ENCODE results near the gene TMEM269. TPM values are rescaled to one million over a fixed set of nuclear protein-coding genes. Genes with fewer than 3 reads are reported as not detected.

Gene TMEM269
- total RNA-seq, 2 experiments from 2014 or later = 0.24 to 0.57 TPM

GRCh38 chr1:42741706-42742105 lies 43.1 kb upstream of the TMEM269 start:
- Mint-ChIP-seq H3K27me3 (ENCODE audit: low read depth) (no peaks in the 10 kb centered on the region), H3K27ac (no peak overlapping the region), H3K4me1 (ENCODE audit: low read depth) (peaks cover 7% of the 10 kb centered on the region), H3K4me3 (no peak overlapping the region), H3K9me3 (no peaks in the 10 kb centered on the region), H3K36me3 (ENCODE audit: low read depth) (no peaks in the 10 kb centered on the region)
- CTCF ChIA-PET = no interaction called here
- intact Hi-C loops (cut with micrococcal nuclease) = no loop called here
- DNase-seq = no peak

GRCh38 chr1:42742141-42742540 lies 42.6 kb upstream of the TMEM269 start:
- no peak for DNase-seq
- no peaks in the 10 kb centered on the region for H3K9me3 Mint-ChIP-seq
- H3K4me3 Mint-ChIP-seq = no peak overlapping the region
- H3K27me3 Mint-ChIP-seq (ENCODE audit: low read depth) = no peaks in the 10 kb centered on the region
- CTCF ChIA-PET = no interaction called here
- no peak overlapping the region for H3K27ac Mint-ChIP-seq
- no peaks in the 10 kb centered on the region for H3K36me3 Mint-ChIP-seq (ENCODE audit: low read depth)
- intact Hi-C loops (cut with micrococcal nuclease) = no loop called here
- peaks cover 3% of the 10 kb centered on the region for H3K4me1 Mint-ChIP-seq (ENCODE audit: low read depth)

GRCh38 chr1:42742617-42743316 lies 42.0 kb upstream of the TMEM269 start:
- no peaks in the 10 kb centered on the region for H3K4me1 Mint-ChIP-seq (ENCODE audit: low read depth)
- H3K4me3 Mint-ChIP-seq = no peak overlapping the region
- no peaks in the 10 kb centered on the region for H3K9me3 Mint-ChIP-seq
- DNase-seq = no peak
- CTCF ChIA-PET = interaction anchor here (1.2 kb wide), 1 partner anchor 164 kb away, joined by 3 read pairs; no protein-coding TSS in a partner anchor
- intact Hi-C loops (cut with micrococcal nuclease) = no loop called here
- no peaks in the 10 kb centered on the region for H3K27me3 Mint-ChIP-seq (ENCODE audit: low read depth)
- no peaks in the 10 kb centered on the region for H3K36me3 Mint-ChIP-seq (ENCODE audit: low read depth)
- no peak overlapping the region for H3K27ac Mint-ChIP-seq

GRCh38 chr1:42743317-42744147 lies 41.3 kb upstream of the TMEM269 start:
- H3K27ac Mint-ChIP-seq = no peak overlapping the region
- H3K36me3 Mint-ChIP-seq (ENCODE audit: low read depth) = no peaks in the 10 kb centered on the region
- CTCF ChIA-PET = interaction anchor here (1.2 kb wide), 1 partner anchor 165 kb away, joined by 3 read pairs; no protein-coding TSS in a partner anchor
- intact Hi-C loops (cut with micrococcal nuclease) = no loop called here
- no peaks in the 10 kb centered on the region for H3K9me3 Mint-ChIP-seq
- no peaks in the 10 kb centered on the region for H3K4me1 Mint-ChIP-seq (ENCODE audit: low read depth)
- DNase-seq = no peak
- H3K4me3 Mint-ChIP-seq = no peak overlapping the region
- no peaks in the 10 kb centered on the region for H3K27me3 Mint-ChIP-seq (ENCODE audit: low read depth)

GRCh38 chr1:42744148-42744413 lies 40.7 kb upstream of the TMEM269 start:
- no peak overlapping the region for H3K4me3 Mint-ChIP-seq
- no peak for DNase-seq
- no peaks in the 10 kb centered on the region for H3K9me3 Mint-ChIP-seq
- CTCF ChIA-PET = interaction anchor here (1.2 kb wide), 1 partner anchor 166 kb away, joined by 3 read pairs; no protein-coding TSS in a partner anchor
- peaks cover 4% of the 10 kb centered on the region for H3K36me3 Mint-ChIP-seq (ENCODE audit: low read depth)
- H3K27ac Mint-ChIP-seq = no peak overlapping the region
- intact Hi-C loops (cut with micrococcal nuclease) = no loop called here
- H3K27me3 Mint-ChIP-seq (ENCODE audit: low read depth) = no peaks in the 10 kb centered on the region
- no peaks in the 10 kb centered on the region for H3K4me1 Mint-ChIP-seq (ENCODE audit: low read depth)

GRCh38 chr1:42745851-42746250 lies 38.9 kb upstream of the TMEM269 start:
- Mint-ChIP-seq H3K9me3 (no peaks in the 10 kb centered on the region), H3K4me3 (no peak overlapping the region), H3K27me3 (ENCODE audit: low read depth) (no peaks in the 10 kb centered on the region), H3K4me1 (ENCODE audit: low read depth) (no peaks in the 10 kb centered on the region), H3K27ac (no peak overlapping the region), H3K36me3 (ENCODE audit: low read depth) (peaks cover 9% of the 10 kb centered on the region)
- intact Hi-C loops (cut with micrococcal nuclease) = no loop called here
- CTCF ChIA-PET = interaction anchor here (0.6 to 2.1 kb wide), 6 partner anchors 8 to 602 kb away, joined by 3 to 9 read pairs (median 4); no protein-coding TSS in a partner anchor
- no peak for DNase-seq

- Mint-ChIP-seq H3K4me3 (no peak overlapping the region), H3K9me3 (no peaks in the 10 kb centered on the region), H3K36me3 (ENCODE audit: low read depth) (peaks cover 10% of the 10 kb centered on the region), H3K27ac (no peak overlapping the region), H3K27me3 (ENCODE audit: low read depth) (no peaks in the 10 kb centered on the region), H3K4me1 (ENCODE audit: low read depth) (no peaks in the 10 kb centered on the region)
- intact Hi-C loops (cut with micrococcal nuclease) = loop anchor here (1.0 kb wide), 1 partner anchor 168 kb away; no protein-coding TSS in a partner anchor
- CTCF ChIA-PET = interaction anchor here (0.6 to 2.1 kb wide), 7 partner anchors 8 to 168 kb away, joined by 3 to 9 read pairs (median 5); no protein-coding TSS in a partner anchor
- DNase-seq = no peak
These were observed 38.2 kb upstream of the TMEM269 start for GRCh38 chr1:42746436-42747105.

GRCh38 chr1:42747125-42747524 lies 37.7 kb upstream of the TMEM269 start:
- DNase-seq = peak; percentile 53
- Mint-ChIP-seq H3K9me3 (no peaks in the 10 kb centered on the region), H3K27ac (no peak overlapping the region), H3K4me3 (no peak overlapping the region), H3K27me3 (ENCODE audit: low read depth) (no peaks in the 10 kb centered on the region), H3K36me3 (ENCODE audit: low read depth) (peaks cover 16% of the 10 kb centered on the region), H3K4me1 (ENCODE audit: low read depth) (no peaks in the 10 kb centered on the region)
- CTCF ChIA-PET = interaction anchor here (0.6 to 2.1 kb wide), 8 partner anchors 9 to 169 kb away, joined by 3 to 9 read pairs (median 4); no protein-coding TSS in a partner anchor
- intact Hi-C loops (cut with micrococcal nuclease) = loop anchor here (1.0 kb wide), 1 partner anchor 169 kb away; no protein-coding TSS in a partner anchor

- CTCF ChIA-PET = interaction anchor here (1.2 to 2.1 kb wide), 3 partner anchors 9 to 170 kb away, joined by 3 to 9 read pairs (median 5); no protein-coding TSS in a partner anchor
- Mint-ChIP-seq H3K4me1 (ENCODE audit: low read depth) (no peaks in the 10 kb centered on the region), H3K4me3 (no peak overlapping the region), H3K27ac (no peak overlapping the region), H3K27me3 (ENCODE audit: low read depth) (no peaks in the 10 kb centered on the region), H3K36me3 (ENCODE audit: low read depth) (peaks cover 24% of the 10 kb centered on the region), H3K9me3 (no peaks in the 10 kb centered on the region)
- intact Hi-C loops (cut with micrococcal nuclease) = no loop called here
- DNase-seq = no peak
These were observed 36.8 kb upstream of the TMEM269 start for GRCh38 chr1:42748021-42748420.

- H3K4me1 Mint-ChIP-seq (ENCODE audit: low read depth) = no peaks in the 10 kb centered on the region
These were observed 36.1 kb upstream of the TMEM269 start for GRCh38 chr1:42748461-42749410.

GRCh38 chr1:42750041-42750440 lies 34.8 kb upstream of the TMEM269 start:
- intact Hi-C loops (cut with micrococcal nuclease) = no loop called here
- Mint-ChIP-seq H3K4me1 (ENCODE audit: low read depth) (no peaks in the 10 kb centered on the region), H3K9me3 (no peaks in the 10 kb centered on the region), H3K36me3 (ENCODE audit: low read depth) (peaks cover 35% of the 10 kb centered on the region), H3K27me3 (ENCODE audit: low read depth) (no peaks in the 10 kb centered on the region), H3K27ac (no peak overlapping the region), H3K4me3 (no peak overlapping the region)
- CTCF ChIA-PET = interaction anchor here (0.6 to 0.9 kb wide), 2 partner anchors 165 to 324 kb away, joined by 3 to 4 read pairs; no protein-coding TSS in a partner anchor
- no peak for DNase-seq

More at GRCh38 chr1:42748461-42749410, 36.1 kb upstream of the TMEM269 start:
- no peak overlapping the region for H3K4me3 Mint-ChIP-seq
- no peaks in the 10 kb centered on the region for H3K27me3 Mint-ChIP-seq (ENCODE audit: low read depth)
- CTCF ChIA-PET = interaction anchor here (0.9 to 1.2 kb wide), 2 partner anchors 9 to 325 kb away, joined by 3 to 4 read pairs; no protein-coding TSS in a partner anchor
- peaks cover 26% of the 10 kb centered on the region for H3K36me3 Mint-ChIP-seq (ENCODE audit: low read depth)
- intact Hi-C loops (cut with micrococcal nuclease) = no loop called here
- no peaks in the 10 kb centered on the region for H3K9me3 Mint-ChIP-seq
- DNase-seq = no peak
- no peak overlapping the region for H3K27ac Mint-ChIP-seq
